GM23248 (cell line): Measurements from ENCODE around the gene HYAL4. TPM values are rescaled to one million over a fixed set of nuclear protein-coding genes. Genes with fewer than 3 reads are reported as not detected.

Experiments
- DNase-seq: peaks from one replicate; pipeline ENCODE4 v3.0.0-alpha.2; 2015
- H2AFZ ChIP-seq: fragments of 200-600 bp; sonication (generic); 2 replicates; pipeline ENCODE4 v1.6.1; 2016; ENCODE audit warnings: antibody characterized with exemption
- H3F3A ChIP-seq: fragments of 200-600 bp; sonication (generic); 2 replicates; pipeline ENCODE4 v1.6.1; 2016; ENCODE audit warnings: mild to moderate bottlenecking, antibody characterized with exemption, mixed run types; ENCODE audit not compliant: insufficient read depth
- H3K27ac ChIP-seq: fragments of 200-600 bp; sonication (generic); 2 replicates; pipeline ENCODE4 v1.5.1; 2016; ENCODE audit warnings: mild to moderate bottlenecking
- H3K27me3 ChIP-seq: fragments of 200-600 bp; sonication (generic); replicated peaks from 2 replicates; pipeline ENCODE4 v1.6.1; 2016; ENCODE audit warnings: mild to moderate bottlenecking; ENCODE audit not compliant: insufficient read depth
- H3K36me3 ChIP-seq: fragments of 200-600 bp; sonication (generic); 2 replicates; pipeline ENCODE4 v1.6.1; 2016; ENCODE audit warnings: low read depth, mild to moderate bottlenecking
- H3K4me1 ChIP-seq: fragments of 200-600 bp; sonication (generic); 2 replicates; pipeline ENCODE4 v1.6.1; 2016; ENCODE audit warnings: mild to moderate bottlenecking; ENCODE audit not compliant: insufficient read depth
- H3K4me2 ChIP-seq: fragments of 200-600 bp; sonication (generic); one replicate; pipeline ENCODE4 v1.6.1; 2016; ENCODE audit warnings: mild to moderate bottlenecking; ENCODE audit not compliant: unreplicated experiment
- H3K4me3 ChIP-seq: fragments of 200-600 bp; sonication (generic); 2 replicates; pipeline ENCODE4 v1.5.1; 2016; ENCODE audit warnings: mild to moderate bottlenecking
- H3K79me2 ChIP-seq: fragments of 200-600 bp; sonication (generic); 2 replicates; pipeline ENCODE4 v1.6.1; 2016; ENCODE audit warnings: mild to moderate bottlenecking; ENCODE audit not compliant: insufficient read depth
- H3K9ac ChIP-seq: fragments of 200-600 bp; sonication (generic); 2 replicates; pipeline ENCODE4 v1.6.1; 2016; ENCODE audit warnings: mild to moderate bottlenecking
- H3K9me2 ChIP-seq: fragments of 200-600 bp; sonication (generic); 2 replicates; pipeline ENCODE4 v1.6.1; 2016; ENCODE audit warnings: mixed run types, mild to moderate bottlenecking, moderate library complexity; ENCODE audit not compliant: insufficient read depth
- H3K9me3 ChIP-seq: fragments of 200-600 bp; sonication (generic); one replicate; pipeline ENCODE4 v1.6.1; 2017; ENCODE audit warnings: low read depth
- H4K20me1 ChIP-seq: fragments of 200-600 bp; sonication (generic); 2 replicates; pipeline ENCODE4 v1.6.0; 2016; ENCODE audit not compliant: insufficient read depth
- EZH2 ChIP-seq: fragments of 200-600 bp; sonication (generic); IDR thresholded peaks from 2 replicates; pipeline ENCODE4 v1.6.1; 2018; ENCODE audit warnings: antibody characterized with exemption, mild to moderate bottlenecking; ENCODE audit not compliant: insufficient read depth, poor library complexity, severe bottlenecking
- EZH2phosphoT487 ChIP-seq: fragments of 200-600 bp; sonication (generic); IDR thresholded peaks from 2 replicates; pipeline ENCODE4 v1.6.1; 2018; ENCODE audit warnings: antibody characterized with exemption, moderate library complexity, mild to moderate bottlenecking, low read depth; ENCODE audit not compliant: insufficient read depth
- WGBS, 2 experiments: methylation state at CpG; one replicate each; pipeline ENCODE4 v1.1.6; 2015 to 2017; ENCODE audit warnings: low lambda C conversion rate in 2 of 2, low coverage in 1 of 2; ENCODE audit errors: missing lambda C conversion rate in 2 of 2; 5-methylcytosine and 5-hydroxymethylcytosine counted together
- in situ Hi-C: fragments of 300-500 bp; cut with MboI; formaldehyde crosslinking; loops from 2 replicates; pipeline ENCODE4 v1.15.0; 2020
- polyA plus RNA-seq: library from polyadenylated mRNA; unstranded; fragments of >200 nt; fragmentation: Nextera tagmentation; extraction: Ambion mirVana; gene quantifications from 2 replicates; pipeline ENCODE4 v1.2.1, GENCODE V29; 2016
- total RNA-seq: library from RNA; depleted of rRNA; stranded (reverse); fragments of >200 nt; shearing (Covaris generic); gene quantifications from 2 replicates; pipeline ENCODE4 v1.2.3, GENCODE V29; 2014; rRNA removed

The HYAL4 gene
- total RNA-seq (not detected in 2 replicates), polyA plus RNA-seq (not detected in 2 replicates)

- no peak within 1 kb of the TSS for H3K9ac ChIP-seq
- no peaks in the 10 kb centered on the region for H3K27me3 ChIP-seq
- no peaks in the 10 kb centered on the region for H4K20me1 ChIP-seq
- H3F3A ChIP-seq = no peaks in the 10 kb centered on the region
- no peaks in the 10 kb centered on the region for H3K79me2 ChIP-seq
- in situ Hi-C loops = no loop called here
- TF ChIP-seq EZH2phosphoT487 = no peak
- TF ChIP-seq EZH2 = no peak
- no peak within 1 kb of the TSS for H3K4me2 ChIP-seq
- no peaks in the 10 kb centered on the region for H3K9me3 ChIP-seq
- H2AFZ ChIP-seq = no peak within 1 kb of the TSS
- WGBS, 2 experiments = 60 to 71% methylated on average over 11 of the region's 11 CpGs
- no peak for DNase-seq
- H3K4me3 ChIP-seq = no peak within 1 kb of the TSS
- H3K4me1 ChIP-seq = no peaks in the 10 kb centered on the region
- no peaks in the 10 kb centered on the region for H3K9me2 ChIP-seq
- H3K36me3 ChIP-seq = no peaks in the 10 kb centered on the region
- H3K27ac ChIP-seq = no peak within 1 kb of the TSS
These were observed at the start of gene HYAL4 for GRCh38 chr7:123844712-123845219. TSS of gene HYAL4 (plus strand) at chr7:123845169. CDS start at chr7:123868274, 23,105 bp downstream.

- 10 to 14% methylated on average over 1 of the region's 1 CpG for WGBS, 2 experiments
- Histone ChIP-seq H3K4me1 (0 out of 2 replicates have a peak, but pooled peaks cover 3% of the 10 kb centered on the region), H4K20me1 (no peaks in the 10 kb centered on the region), H3K9me3 (no peaks in the 10 kb centered on the region), H3K27ac (no peak overlapping the region), H3K4me3 (no peak overlapping the region), H3K9ac (no peak overlapping the region), H3K9me2 (no peaks in the 10 kb centered on the region), H3K79me2 (no peaks in the 10 kb centered on the region), H2AFZ (no peak overlapping the region), H3K4me2 (no peak overlapping the region), H3F3A (no peaks in the 10 kb centered on the region), H3K27me3 (peaks cover 5% of the 10 kb centered on the region; the same call in 1 of the 2 replicates), H3K36me3 (no peaks in the 10 kb centered on the region)
- no peak for TF ChIP-seq EZH2phosphoT487
- no peak for TF ChIP-seq EZH2
- in situ Hi-C loops = no loop called here
- DNase-seq = no peak
These were observed 49.1 kb upstream of the HYAL4 start for GRCh38 chr7:123795917-123796316.

- Histone ChIP-seq H3K27ac (no peak overlapping the region), H3K9me3 (no peaks in the 10 kb centered on the region), H3K27me3 (peaks cover 5% of the 10 kb centered on the region; the same call in 1 of the 2 replicates), H4K20me1 (no peaks in the 10 kb centered on the region), H3K9me2 (no peaks in the 10 kb centered on the region), H3K36me3 (no peaks in the 10 kb centered on the region), H3K4me3 (no peak overlapping the region), H3K4me2 (no peak overlapping the region), H3K79me2 (no peaks in the 10 kb centered on the region), H3K4me1 (0 out of 2 replicates have a peak, but pooled peaks cover 3% of the 10 kb centered on the region), H3K9ac (no peak overlapping the region), H3F3A (no peaks in the 10 kb centered on the region), H2AFZ (no peak overlapping the region)
- in situ Hi-C loops = no loop called here
- WGBS, 2 experiments = 41 to 45% methylated on average over 1 of the region's 1 CpG
- TF ChIP-seq EZH2 = no peak
- TF ChIP-seq EZH2phosphoT487 = no peak
- DNase-seq = no peak
These were observed 48.4 kb upstream of the HYAL4 start for GRCh38 chr7:123796568-123796967.

GRCh38 chr7:123797673-123798531 is 47.1 kb upstream of the HYAL4 start:
- no peak overlapping the region for H2AFZ ChIP-seq
- no peak overlapping the region for H3K4me2 ChIP-seq
- H3K4me3 ChIP-seq = no peak overlapping the region

More at GRCh38 chr7:123797673-123798531, 47.1 kb upstream of the HYAL4 start:
- Histone ChIP-seq H3K9me2 (no peaks in the 10 kb centered on the region), H4K20me1 (no peaks in the 10 kb centered on the region), H3K4me1 (0 out of 2 replicates have a peak, but pooled peaks cover 3% of the 10 kb centered on the region), H3K27me3 (peaks cover 5% of the 10 kb centered on the region; the same call in 1 of the 2 replicates), H3K9ac (no peak overlapping the region), H3F3A (no peaks in the 10 kb centered on the region), H3K9me3 (no peaks in the 10 kb centered on the region), H3K27ac (no peak overlapping the region), H3K79me2 (no peaks in the 10 kb centered on the region), H3K36me3 (no peaks in the 10 kb centered on the region)
- no peak for TF ChIP-seq EZH2
- TF ChIP-seq EZH2phosphoT487 = no peak
- in situ Hi-C loops = no loop called here
- 31 to 38% methylated on average over 2 of the region's 2 CpGs for WGBS, 2 experiments
- DNase-seq = peak; percentile 61
